CD4-positive, alpha-beta T cell treated with Interleukin-17A for 1 hour (primary cell): ENCODE data around the gene BOLA2.
"Not testable (repeated sequence)": the region's sequence is repeated elsewhere in the genome, so short reads cannot be mapped to it uniquely, and the experiment has no call there.

ENCODE experiments used
- DNase-seq: peaks from one replicate; pipeline ENCODE4 v3.0.0-alpha.2; 2020

The BOLA2 gene

DNA sequence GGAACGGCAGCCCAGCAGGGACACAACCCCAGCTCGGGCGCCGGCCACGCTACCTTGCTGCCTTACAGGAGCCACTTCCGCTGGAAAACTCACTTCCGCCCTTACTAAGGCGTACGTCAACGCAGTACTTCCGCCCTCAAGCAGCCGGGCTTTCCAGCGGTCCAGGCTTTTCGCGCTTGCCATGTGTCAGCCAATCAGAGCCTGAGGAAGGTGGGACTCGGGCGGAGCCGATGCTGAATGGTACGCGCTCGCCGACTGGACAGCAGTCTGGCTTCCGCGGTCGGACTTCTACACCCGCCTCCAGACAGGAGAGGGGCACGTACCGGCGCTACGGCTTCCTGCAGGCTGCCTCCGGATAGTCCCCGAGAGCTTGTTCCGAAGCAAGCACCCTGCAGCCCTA, at the start of gene BOLA2, which contains the start of gene SLX1B:
TSS of gene BOLA2 (minus strand) at position 83 of the 400 bp plus-strand sequence. CDS start 98 bp downstream, outside the sequence.
TSS of gene SLX1B (plus strand) at position 265 of the 400 bp plus-strand sequence.
- not testable (repeated sequence) for DNase-seq

DNA sequence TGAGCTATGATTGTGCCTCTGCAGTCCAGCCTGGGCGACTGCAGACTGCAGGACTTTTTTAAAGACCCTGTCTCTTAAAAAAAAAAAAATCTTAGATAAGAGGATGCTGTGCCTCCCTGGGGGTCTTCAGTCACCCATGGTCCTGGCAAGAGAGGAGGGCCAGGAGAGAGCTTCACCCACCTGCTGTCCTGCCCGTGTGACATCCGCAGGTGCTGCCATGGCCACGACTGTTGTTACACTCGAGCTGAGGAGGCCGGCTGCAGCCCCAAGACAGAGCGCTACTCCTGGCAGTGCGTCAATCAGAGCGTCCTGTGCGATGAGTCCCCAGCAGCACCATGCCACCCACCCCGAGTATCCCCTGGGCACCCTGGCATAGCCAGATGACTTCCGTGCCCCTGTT, 28.1 kb upstream of the BOLA2 start:
- DNase-seq: not testable (repeated sequence)

DNA sequence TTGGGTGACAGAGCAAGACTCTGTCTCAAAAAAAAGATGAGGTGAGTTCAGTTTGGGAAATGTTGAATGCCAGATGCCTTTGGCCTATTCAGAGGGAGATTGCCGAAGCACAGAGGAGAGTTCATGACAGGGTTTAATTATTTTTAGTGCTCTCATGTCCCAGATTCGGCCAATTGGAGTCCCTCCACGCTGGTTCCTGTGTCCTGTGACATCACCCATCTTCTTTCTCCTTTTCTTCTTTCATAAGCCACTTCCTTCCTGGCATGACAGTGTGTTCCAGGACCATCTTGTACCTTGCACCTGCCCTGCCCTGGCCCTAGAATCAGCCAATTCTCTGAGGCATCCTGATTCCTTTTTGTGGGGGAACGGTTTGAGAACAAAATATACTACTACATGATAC, 17.9 kb upstream of the BOLA2 start:
- not testable (repeated sequence) for DNase-seq

DNA sequence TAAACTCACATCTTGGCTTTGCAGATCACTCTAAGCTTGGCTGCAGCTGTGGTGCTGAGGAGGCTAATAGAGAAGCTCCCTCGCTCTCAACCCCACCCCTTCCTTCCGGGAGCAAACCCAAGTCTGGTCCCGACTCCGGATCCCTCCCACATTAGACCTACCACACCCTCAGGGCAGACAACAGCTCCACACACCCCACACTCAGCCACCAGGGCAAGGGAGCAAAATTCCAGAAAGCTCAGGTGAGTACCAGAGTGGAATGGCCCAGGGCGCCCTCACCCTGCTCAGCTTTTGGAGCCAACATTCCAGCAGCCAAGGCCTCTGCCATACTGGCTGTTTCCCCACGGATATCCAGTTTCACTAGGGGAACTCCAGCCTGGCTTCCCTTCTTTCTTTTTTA, 15.5 kb upstream of the BOLA2 start:
- DNase-seq: peak; percentile 76

DNA sequence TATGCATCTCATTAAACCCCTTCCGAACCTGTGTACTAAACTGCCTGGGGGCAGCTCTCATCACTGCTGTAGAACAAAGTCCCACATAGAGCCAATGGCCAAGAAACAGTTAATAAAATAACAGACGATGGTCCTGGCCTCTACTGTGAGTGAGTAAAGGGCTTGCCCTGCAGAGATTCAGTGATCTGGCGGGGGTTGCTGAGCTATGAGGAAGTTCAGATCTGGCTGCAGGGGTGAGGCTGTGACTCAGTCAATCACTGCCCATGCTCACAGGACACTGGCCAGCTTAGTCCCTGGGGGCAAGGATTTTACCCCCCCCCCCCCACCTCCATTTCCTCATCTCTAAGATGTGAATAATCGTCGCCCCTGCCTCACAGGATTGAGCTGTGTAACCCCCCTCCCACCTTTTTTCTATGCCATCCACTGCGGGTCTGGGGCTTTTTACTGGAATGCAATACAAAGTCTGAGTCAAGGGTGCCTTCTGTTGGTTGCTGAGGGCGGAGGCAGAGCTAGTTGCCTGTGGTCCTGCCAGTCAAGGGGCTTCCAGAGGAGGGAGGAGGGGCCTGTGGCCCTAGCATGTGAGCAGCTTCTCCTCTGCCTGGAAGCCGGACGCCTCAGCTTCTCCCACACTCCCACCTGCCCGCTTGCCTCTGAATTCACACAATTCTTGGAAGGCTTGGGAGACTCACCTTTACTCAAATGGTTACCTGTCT, 13.7 kb upstream of the BOLA2 start:
- not testable (repeated sequence) for DNase-seq

DNA sequence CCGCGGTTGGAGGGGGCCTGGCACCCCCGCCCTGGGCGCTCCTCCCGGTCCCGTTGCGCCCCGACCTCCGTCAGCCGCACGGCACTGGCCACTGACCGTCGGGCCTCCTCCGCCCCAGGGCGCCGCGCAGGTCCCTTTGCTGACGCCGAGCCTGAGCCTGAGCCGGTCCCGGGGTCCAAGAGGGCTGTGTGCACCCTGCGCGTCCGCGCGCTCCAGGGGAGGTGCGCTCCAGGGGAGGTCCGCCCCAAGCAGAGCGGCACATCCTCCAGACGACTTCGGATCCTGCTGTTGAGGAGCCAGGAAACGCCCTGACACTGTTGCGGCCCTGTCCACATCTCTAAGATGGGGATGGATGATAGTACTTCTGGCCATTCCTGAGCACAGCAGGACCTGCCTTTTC, 12.8 kb upstream of the BOLA2 start:
- DNase-seq: not testable (repeated sequence)

DNA sequence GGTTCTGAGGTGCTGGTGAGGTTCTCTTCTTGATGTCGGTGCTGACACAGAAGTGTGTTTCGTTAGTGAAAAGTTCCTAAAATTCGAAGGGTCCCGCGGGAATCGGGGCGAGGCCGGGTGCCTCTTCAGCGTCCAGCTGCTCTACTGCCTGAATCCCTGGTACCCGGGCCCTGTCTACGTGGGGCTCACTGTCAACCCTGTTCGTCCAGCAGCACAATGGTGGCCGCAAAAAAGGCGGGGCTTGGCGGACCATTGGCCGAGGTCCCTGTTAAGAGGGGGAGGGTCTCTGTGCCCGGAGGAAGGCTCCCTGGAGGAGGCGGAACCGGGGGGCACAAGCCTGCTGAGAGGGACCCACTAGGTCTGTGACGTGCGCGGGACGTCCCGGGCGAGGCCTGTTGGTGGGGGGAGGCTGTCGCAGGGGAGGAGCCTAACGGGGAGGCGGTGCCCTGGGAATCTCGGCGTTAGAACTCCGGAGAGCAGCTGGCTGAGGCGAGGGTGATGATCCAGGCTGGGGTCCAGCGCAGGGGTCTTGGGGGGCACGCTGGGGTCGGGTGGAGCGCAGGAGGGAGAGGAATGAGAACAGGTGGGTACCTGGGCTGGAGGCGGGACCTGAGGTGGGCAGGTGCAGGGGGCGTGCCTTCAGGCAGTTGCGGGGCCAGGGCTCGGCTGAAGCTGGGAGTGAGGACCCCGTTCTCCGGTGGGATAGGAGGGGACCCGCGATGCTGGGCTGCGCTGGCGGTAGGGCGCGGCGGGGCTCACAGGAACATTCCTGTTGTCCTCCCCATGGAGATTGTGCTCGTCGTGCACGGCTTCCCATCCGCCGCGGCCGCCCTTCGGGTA, 12.1 kb upstream of the BOLA2 start:
- not testable (repeated sequence) for DNase-seq

DNA sequence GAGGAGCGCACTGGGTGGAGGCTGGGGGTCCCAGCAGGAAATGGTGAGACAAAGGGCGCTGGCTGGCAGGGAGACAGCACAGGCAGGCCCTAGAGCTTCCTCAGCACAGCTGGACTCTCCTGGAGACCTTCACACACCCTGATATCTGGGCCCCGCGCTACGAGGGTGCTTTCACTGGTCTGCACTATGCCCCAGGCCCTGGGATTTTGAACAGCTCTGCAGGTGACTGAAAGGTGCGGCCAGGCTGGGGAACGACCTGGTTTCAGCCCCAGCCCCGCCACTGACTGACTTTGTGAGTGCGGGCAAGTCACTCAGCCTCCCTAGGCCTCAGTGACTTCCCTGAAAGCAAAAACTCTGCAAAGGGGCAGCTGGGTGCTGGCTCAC, 6.5 kb upstream of the BOLA2 start:
- DNase-seq: not testable (repeated sequence)

DNA sequence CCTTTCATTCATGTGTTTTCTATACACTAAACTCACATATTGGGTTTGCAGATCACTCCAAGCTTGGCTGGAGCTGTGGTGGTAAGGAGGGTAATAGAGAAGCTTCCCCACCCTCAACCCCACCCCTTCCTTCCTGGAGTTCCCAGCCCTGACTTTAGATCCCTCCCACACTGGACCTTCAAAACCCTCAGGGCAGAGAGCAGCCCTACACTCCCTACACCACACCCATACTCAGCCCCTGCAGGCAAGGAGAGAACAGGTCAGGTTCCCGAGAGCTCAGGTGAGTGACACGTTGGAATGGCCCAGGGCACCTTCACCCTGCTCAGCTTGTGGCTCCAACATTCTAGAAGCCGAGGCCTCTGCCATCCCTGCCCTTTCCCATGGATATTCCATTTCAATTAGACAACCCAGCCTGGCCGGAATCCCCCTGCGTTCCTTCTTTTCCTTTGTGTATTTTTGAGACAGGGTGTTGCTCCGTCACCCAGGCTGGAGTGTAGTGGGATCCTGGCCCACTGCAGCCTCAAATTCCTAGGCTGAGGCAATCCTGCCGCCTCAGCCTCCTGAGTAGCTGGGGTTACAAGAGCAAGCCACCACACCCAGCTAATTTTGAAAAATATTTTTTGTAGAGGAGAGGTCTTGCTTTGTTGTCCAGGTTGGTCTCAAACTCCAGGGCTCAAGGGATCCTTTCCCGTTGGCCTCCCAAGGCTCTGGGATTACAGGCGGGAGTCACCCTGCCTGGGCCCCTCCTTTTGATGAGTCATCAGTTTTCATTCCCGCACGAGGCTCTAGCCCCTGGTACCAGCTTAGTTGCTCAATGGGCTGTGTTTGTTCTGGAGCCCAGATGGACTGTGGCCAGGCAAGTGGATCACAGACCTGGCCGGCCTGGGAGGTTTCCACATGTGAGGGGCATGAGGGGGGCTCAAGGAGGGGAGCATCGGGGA, 5.8 kb upstream of the BOLA2 start, which contains the start of gene SULT1A4:
TSS of gene SULT1A4 (plus strand) at position 208 of the 941 bp plus-strand sequence. CDS start 1,473 bp downstream, outside the sequence.
- DNase-seq: not testable (repeated sequence)

DNA sequence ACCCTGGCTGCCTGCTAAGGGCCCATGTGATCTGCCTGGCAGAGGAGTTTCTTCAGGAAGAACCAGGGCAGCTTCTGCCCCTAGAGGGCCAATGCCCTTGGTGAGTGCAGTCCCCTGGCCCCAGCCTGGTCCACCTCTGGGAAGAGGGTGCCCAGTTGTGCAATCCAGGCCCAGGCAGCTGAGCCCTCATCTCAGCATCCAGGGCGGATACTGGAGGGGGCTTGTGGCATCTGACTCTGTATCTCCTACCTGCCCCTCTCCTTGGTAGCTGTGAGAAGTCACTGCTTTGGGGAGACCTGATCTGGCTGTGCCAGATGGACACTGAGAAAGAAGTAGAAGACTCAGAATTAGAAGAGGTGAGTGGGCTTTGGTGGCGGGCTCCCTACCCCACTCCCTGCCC, 3.5 kb upstream of the BOLA2 start:
- not testable (repeated sequence) for DNase-seq

DNA sequence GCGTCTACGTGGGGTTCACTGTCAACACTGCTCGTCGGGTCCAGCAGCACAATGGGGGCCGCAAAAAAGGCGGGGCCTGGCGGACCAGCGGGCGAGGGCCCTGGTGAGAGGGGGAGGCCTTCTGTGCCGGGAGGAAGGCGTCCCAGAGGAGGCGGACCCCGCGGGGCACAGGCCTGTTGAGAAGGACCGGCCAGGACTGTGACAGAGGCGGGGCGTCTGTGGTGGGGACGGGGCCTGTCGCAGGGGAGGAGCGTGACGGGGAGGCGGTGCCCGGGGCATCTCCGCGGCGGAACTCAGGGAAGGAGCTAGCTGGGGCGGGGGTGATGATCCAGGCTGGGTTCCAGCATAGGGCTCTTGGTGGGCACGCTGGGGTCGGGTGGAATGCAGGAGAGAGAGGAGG, 677 bp upstream of the BOLA2 start:
- DNase-seq: not testable (repeated sequence)

DNA sequence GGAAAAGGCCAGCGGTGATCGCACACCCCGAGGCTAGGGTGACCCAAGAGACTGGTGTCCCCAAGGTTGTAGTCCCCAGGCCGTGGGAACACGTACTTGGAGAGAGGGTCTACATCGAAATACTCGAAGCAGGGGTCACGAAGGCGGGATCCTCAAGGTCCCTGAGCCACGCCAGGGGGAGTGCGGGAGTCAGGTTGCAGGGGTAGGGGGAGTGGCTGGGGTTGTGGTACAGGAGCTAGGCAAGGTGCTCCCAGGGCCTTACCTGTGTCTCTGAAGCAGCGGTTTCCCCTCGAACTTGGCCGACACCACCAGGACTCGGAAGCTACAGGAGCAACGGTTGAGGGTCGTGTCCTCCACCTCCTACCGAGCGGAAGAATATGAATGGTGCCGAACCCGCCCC, 397 bp downstream of the BOLA2 start:
- DNase-seq: not testable (repeated sequence)

DNA sequence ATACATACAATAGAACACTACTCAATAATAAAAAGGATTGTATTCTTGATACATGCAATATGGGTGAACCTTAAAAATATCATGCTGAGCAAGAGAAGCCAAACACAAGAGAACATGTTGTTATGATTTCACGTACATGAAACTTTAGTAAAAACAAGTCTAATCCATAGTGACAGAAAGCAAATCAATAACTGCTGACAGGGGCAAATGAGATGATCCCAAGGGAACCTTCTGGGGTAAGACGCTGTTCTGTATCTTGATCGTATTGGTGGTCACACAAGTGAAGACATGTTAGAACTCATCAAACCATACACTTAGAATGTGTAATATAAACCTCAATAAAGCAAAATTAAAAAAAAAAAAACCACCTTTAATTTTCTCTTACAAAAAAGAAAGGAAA, 28.8 kb downstream of the BOLA2 start:
- DNase-seq: not testable (repeated sequence)

DNA sequence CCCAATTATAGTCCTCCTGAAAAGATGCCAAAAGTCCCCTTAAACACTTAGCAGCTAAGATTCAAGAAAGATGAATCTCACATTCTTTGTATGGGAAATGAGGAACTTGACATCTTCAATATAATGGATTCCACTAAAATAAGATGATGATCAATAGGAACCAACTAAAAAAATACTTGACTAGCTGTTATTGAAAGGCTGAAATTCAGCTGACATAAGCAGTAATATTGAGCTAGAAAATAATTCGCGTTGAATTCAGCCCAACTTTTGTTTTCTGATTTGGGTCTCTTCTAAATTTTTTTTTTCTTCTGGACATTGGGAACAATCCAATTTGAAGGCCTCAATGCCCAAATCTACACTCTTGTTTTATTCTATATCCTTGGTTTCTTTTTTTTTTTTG, 30.6 kb downstream of the BOLA2 start:
- not testable (repeated sequence) for DNase-seq

DNA sequence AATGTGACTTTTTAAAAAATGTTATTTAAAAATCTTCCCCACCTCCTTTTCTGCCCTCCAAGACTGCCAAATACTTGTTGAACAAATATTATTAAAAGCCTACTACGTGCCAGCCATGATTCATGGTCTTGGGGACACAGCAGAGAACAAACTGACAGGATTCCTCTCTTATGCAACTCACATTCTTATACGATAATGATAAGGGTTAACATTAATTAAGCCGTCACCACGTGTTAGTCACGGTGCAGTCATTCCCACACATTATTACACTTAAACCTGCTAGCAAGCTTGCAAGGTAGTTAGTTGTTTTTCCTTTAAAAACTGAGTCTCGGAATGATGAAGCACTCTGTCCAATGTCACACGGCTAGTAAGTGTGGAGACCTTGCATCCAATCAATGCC, 48.9 kb downstream of the BOLA2 start:
- DNase-seq: not testable (repeated sequence)
